HepG2 (cell line): Measurements from ENCODE around the gene GCNT3. TPM values are rescaled to one million over a fixed set of nuclear protein-coding genes. Genes with fewer than 3 reads are reported as not detected.

Experiments
- ATAC-seq: fragments of 200-7000 bp; cut with Tn5 transposase; 3 replicates; pipeline ENCODE4 v1.9.1; 2020; ENCODE audit warnings: mild to moderate bottlenecking, moderate library complexity
- BruUV-seq: library from RNA; stranded (reverse); fragments of 400-500 nt; replicated peaks from 2 replicates; lab custom pipeline; 2021; lab: Mats Ljungman, UMichigan
- CTCF ChIA-PET: fragments of 300-600 bp; formaldehyde crosslinking; extraction: SDS; loops from one replicate; lab custom pipeline; 2021; ENCODE audit warnings: low total read pairs, inconsistent platforms, low intra/inter-chr PET ratio; lab: Yijun Ruan, JAX
- POLR2A ChIA-PET: fragments of 350-600 bp; sonication (Branson Sonifier 250); formaldehyde crosslinking; loops from one replicate; lab custom pipeline; 2020; ENCODE audit warnings: antibody characterized with exemption, inconsistent platforms; lab: Yijun Ruan, JAX
- DNase-seq: peaks from one replicate; pipeline ENCODE4 v3.0.0-alpha.2; 2015; ENCODE audit warnings: low spot score
- FAIRE-seq: peaks from 3 replicates; lab custom pipeline; 2011; peaks lifted over from hg19 to GRCh38; lab: Jason Lieb, UNC
- H2AFZ ChIP-seq: one replicate; pipeline ENCODE4 v1.6.1; 2011; ENCODE audit warnings: low read length, inconsistent platforms
- H3K27ac ChIP-seq: fragments of 300-600 bp; 3 replicates; pipeline ENCODE4 v1.8.0; 2011; ENCODE audit warnings: mixed run types, mild to moderate bottlenecking, mixed read lengths, low read length, inconsistent platforms; ENCODE audit not compliant: insufficient read depth; ENCODE audit errors: extremely low read length
- H3K27me3 ChIP-seq, 2 experiments: fragments of 200-600 bp in 1 of 2; 2 replicates in 1 of 2; 3 replicates in 1 of 2; pipeline versions ENCODE4 v1.6.0 to v1.8.0; 2011; ENCODE audit warnings: low read length in 2 of 2, mild to moderate bottlenecking in 2 of 2, moderate library complexity in 2 of 2, inconsistent platforms in 1 of 2; ENCODE audit not compliant: insufficient read depth in 2 of 2, control insufficient read depth in 1 of 2
- H3K36me3 ChIP-seq, 2 experiments: fragments of 200-600 bp in 1 of 2; replicated peaks in 1 of 2; 2 replicates in 1 of 2; 3 replicates in 1 of 2; pipeline versions ENCODE4 v1.5.1 to v1.8.0; 2011; ENCODE audit warnings: low read length in 2 of 2, inconsistent platforms in 1 of 2; ENCODE audit not compliant: insufficient read depth in 2 of 2, control insufficient read depth in 1 of 2
- H3K4me1 ChIP-seq: 2 replicates; pipeline ENCODE4 v1.5.1; 2012; ENCODE audit warnings: low read length, inconsistent platforms; ENCODE audit not compliant: insufficient read depth
- H3K4me2 ChIP-seq: 2 replicates; pipeline ENCODE4 v1.6.0; 2011; ENCODE audit warnings: low read depth, low read length, inconsistent platforms
- H3K4me3 ChIP-seq, 3 experiments: fragments of 200-600 bp in 1 of 3; sonication (generic), shearing (Covaris generic) in 1 of 3; replicated peaks in 1 of 3; 2 replicates each; pipeline ENCODE4 v1.5.1; 2011 to 2016; ENCODE audit warnings: low read length in 3 of 3, inconsistent platforms in 2 of 3, low read depth in 2 of 3, mild to moderate bottlenecking in 2 of 3, control low read depth in 1 of 3, mixed read lengths in 1 of 3; ENCODE audit not compliant: insufficient read depth in 1 of 3
- H3K79me2 ChIP-seq: one replicate; pipeline ENCODE4 v1.6.1; 2011; ENCODE audit warnings: low read length, inconsistent platforms; ENCODE audit not compliant: insufficient read depth
- H3K9ac ChIP-seq: 2 replicates; pipeline ENCODE4 v1.6.0; 2011; ENCODE audit warnings: mild to moderate bottlenecking, low read depth, low read length, inconsistent platforms; ENCODE audit not compliant: insufficient read depth
- H3K9me3 ChIP-seq: 2 replicates; pipeline ENCODE4 v1.5.1; 2012; ENCODE audit warnings: mild to moderate bottlenecking, low read length
- H4K20me1 ChIP-seq: 2 replicates; pipeline ENCODE4 v1.6.0; 2011; ENCODE audit warnings: inconsistent platforms, mild to moderate bottlenecking, low read length, moderate library complexity; ENCODE audit not compliant: insufficient read depth
- ERF ChIP-seq: IDR thresholded peaks from 2 replicates; pipeline ENCODE4 v1.6.1; 2018; ENCODE audit warnings: missing biosample characterization, missing genetic modification reagents
- GATAD2A ChIP-seq: IDR thresholded peaks from 2 replicates; pipeline ENCODE4 v1.6.1; 2016
- HDAC1 ChIP-seq: sonication (generic); formaldehyde crosslinking; IDR thresholded peaks from 2 replicates; pipeline ENCODE4 v1.5.1; 2020; ENCODE audit warnings: mild to moderate bottlenecking, missing genetic modification reagents
- JUNB ChIP-seq: sonication (generic); formaldehyde crosslinking; IDR thresholded peaks from 2 replicates; pipeline ENCODE4 v1.8.0; 2022; ENCODE audit warnings: missing genetic modification reagents, mild to moderate bottlenecking, borderline replicate concordance
- KLF16 ChIP-seq, 2 experiments: sonication (generic) in 1 of 2; formaldehyde crosslinking in 1 of 2; IDR thresholded peaks; 2 replicates each; pipeline versions ENCODE4 v1.6.1 to v1.8.0; 2016 to 2023; ENCODE audit warnings: missing genetic modification reagents in 2 of 2, missing compliant biosample characterization in 1 of 2
- NR2C2 ChIP-seq: sonication (generic); formaldehyde crosslinking; IDR thresholded peaks from 2 replicates; pipeline ENCODE4 v1.4.0; 2020; ENCODE audit warnings: missing genetic modification reagents, mild to moderate bottlenecking, moderate library complexity, borderline replicate concordance
- PHF21A ChIP-seq: sonication (generic); formaldehyde crosslinking; IDR thresholded peaks from 2 replicates; pipeline ENCODE4 v1.5.0; 2020; ENCODE audit warnings: mild to moderate bottlenecking, missing genetic modification reagents
- PITX1 ChIP-seq: sonication (generic); formaldehyde crosslinking; IDR thresholded peaks from 2 replicates; pipeline ENCODE4 v1.5.1; 2020; ENCODE audit warnings: mild to moderate bottlenecking, missing genetic modification reagents
- RBFOX2 ChIP-seq: fragments of 200-400 bp; formaldehyde crosslinking; IDR thresholded peaks from 2 replicates; pipeline ENCODE4 v1.6.1; 2017; ENCODE audit warnings: low read depth, mild to moderate bottlenecking, low read length
- RXRB ChIP-seq: IDR thresholded peaks from 2 replicates; pipeline ENCODE4 v1.6.1; 2016; ENCODE audit warnings: borderline replicate concordance, missing genetic modification reagents, missing compliant biosample characterization
- SMYD3 ChIP-seq: sonication (generic); formaldehyde crosslinking; IDR thresholded peaks from 2 replicates; pipeline ENCODE4 v1.8.1; 2023; ENCODE audit warnings: mild to moderate bottlenecking, missing genetic modification reagents
- SNRNP70 ChIP-seq: fragments of 200-400 bp; formaldehyde crosslinking; IDR thresholded peaks from 2 replicates; pipeline ENCODE4 v1.6.1; 2017; ENCODE audit warnings: mild to moderate bottlenecking, low read depth, low read length, moderate library complexity
- TOE1 ChIP-seq: sonication (generic); formaldehyde crosslinking; IDR thresholded peaks from 2 replicates; pipeline ENCODE4 v1.4.0; 2020; ENCODE audit warnings: mild to moderate bottlenecking, missing genetic modification reagents
- ZBTB38 ChIP-seq: sonication (generic); formaldehyde crosslinking; IDR thresholded peaks from 2 replicates; pipeline ENCODE4 v1.5.1; 2020; ENCODE audit warnings: mild to moderate bottlenecking, missing genetic modification reagents
- ZEB1 ChIP-seq: IDR thresholded peaks from 2 replicates; pipeline ENCODE4 v1.6.1; 2012; ENCODE audit warnings: mild to moderate bottlenecking, low read depth, inconsistent platforms; ENCODE audit not compliant: insufficient replicate concordance
- ZFP36L1 ChIP-seq: sonication (generic); formaldehyde crosslinking; IDR thresholded peaks from 2 replicates; pipeline ENCODE4 v1.8.0; 2022; ENCODE audit warnings: mild to moderate bottlenecking, missing genetic modification reagents, moderate library complexity
- ZNF235 ChIP-seq: sonication (generic); formaldehyde crosslinking; IDR thresholded peaks from 2 replicates; pipeline ENCODE4 v1.8.1; 2023; ENCODE audit warnings: mild to moderate bottlenecking, missing genetic modification reagents, borderline replicate concordance
- ZNF605 ChIP-seq: sonication (generic); formaldehyde crosslinking; IDR thresholded peaks from 2 replicates; pipeline ENCODE4 v1.8.0; 2022; ENCODE audit warnings: mild to moderate bottlenecking, missing genetic modification reagents
- WGBS: methylation state at CpG from one replicate; pipeline ENCODE4 v1.1.6; 2017; ENCODE audit warnings: low lambda C conversion rate; 5-methylcytosine and 5-hydroxymethylcytosine counted together
- in situ Hi-C: cut with HindIII; loops from 2 replicates; pipeline ENCODE4 v1.10.0; 2017; ENCODE audit warnings: low pct_unique_long_range_greater_than_20kb; ENCODE audit not compliant: extremely low pct_ligation_motif_present
- intact Hi-C: fragments of 100-400 bp; cut with micrococcal nuclease; formaldehyde crosslinking; loops from one replicate; pipeline ENCODE4 v1.10.0; 2022; ENCODE audit not compliant: unreplicated experiment
- polyA plus RNA-seq, 8 experiments: library from polyadenylated mRNA; depleted of rRNA in 3 of 8; stranded (reverse) in 7 of 8; unstranded in 1 of 8; fragments of >200 nt; fragmentation: Illumina TruSeq in 4 of 8; extraction: Trizol in 4 of 8; gene quantifications; 2 replicates each; pipeline versions ENCODE4 v1.2.1 to v1.2.3, GENCODE V29; 2011 to 2016; ENCODE audit warnings: low read depth in 4 of 8, missing spikeins in 1 of 8, mixed read lengths in 1 of 8; ENCODE audit not compliant: insufficient read depth in 1 of 8
- total RNA-seq, 5 experiments: library from RNA; depleted of rRNA; stranded (reverse); fragments of >200 nt; fragmentation: Illumina TruSeq; extraction: Trizol; gene quantifications; 2 replicates each; pipeline ENCODE4 v1.2.3, GENCODE V29; 2016; ENCODE audit warnings: low read depth in 1 of 5
- TF ChIP-seq, protein P1 (sequence below): sonication (generic); formaldehyde crosslinking; IDR thresholded peaks from 2 replicates; pipeline ENCODE4 v1.4.0; 2020; ENCODE audit warnings: missing genetic modification reagents

GCNT3 gene
- total and polyA plus RNA-seq, 2 of the 13 experiments (the other 11 are each of a cell fraction or from before 2014, with no cell fraction given) = 6.8 to 9.8 TPM

GRCh38 chr15:59656897-59657634 is 45.5 kb downstream of the GCNT3 start, which contains the start of gene GTF2A2 (continued):
- TF ChIP-seq SNRNP70 = no peak
- TF ChIP-seq TOE1 = peak; percentile 55; the same call in 1 of the 2 replicates
- TF ChIP-seq SMYD3 (CRISPR knock-in tag) = no peak
- no peak for TF ChIP-seq JUNB (CRISPR knock-in tag)
- no peak for TF ChIP-seq ZEB1
- 0 out of 2 replicates have a peak, but pooled peaks have one; percentile 21 for TF ChIP-seq ZNF605
- peak; percentile 77 for TF ChIP-seq ERF
- TF ChIP-seq KLF16 (CRISPR knock-in tag; IDR thresholded peaks at IDR 0.05) = peak in 1 of 2 experiments; percentile 75; a peak in 1 of 4 replicates
- peak; percentile 44; the same call in 1 of the 2 replicates for TF ChIP-seq RXRB
- peak; percentile 99 for TF ChIP-seq NR2C2 (CRISPR knock-in tag)

- H2AFZ ChIP-seq = no peak overlapping the region
- BruUV-seq = no TSS peak
- peaks cover 38% of the 10 kb centered on the region for H3K4me1 ChIP-seq
- no peak for DNase-seq
- H4K20me1 ChIP-seq = peaks cover 5% of the 10 kb centered on the region
- FAIRE-seq = no peak
- peaks cover 5 to 29% of the 10 kb centered on the region in 2 experiments for H3K36me3 ChIP-seq
- no peaks in the 10 kb centered on the region for H3K27me3 ChIP-seq
- no peak overlapping the region for H3K9ac ChIP-seq
- H3K27ac ChIP-seq = no peak overlapping the region
- CTCF ChIA-PET = no interaction called here
- in situ Hi-C loops = no loop called here
- H3K4me2 ChIP-seq = peak overlapping the region; percentile 49
- ATAC-seq = peak; percentile 8; the same call in 2 of the 3 replicates
- peaks cover under 1% of the 10 kb centered on the region; the same call in 1 of the 2 replicates for H3K9me3 ChIP-seq
- peak overlapping the region in 1 of 3 experiments; percentile 90; a peak in 2 of 6 replicates for H3K4me3 ChIP-seq
- 75% methylated on average over 23 of the region's 23 CpGs for WGBS
- POLR2A ChIA-PET = interaction anchor here (0.6 to 2.1 kb wide), 11 partner anchors 9 to 134 kb away, joined by 3 to 17 read pairs (median 4); partner anchors contain the start of genes BNIP2 and GCNT3
- intact Hi-C loops = no loop called here
- peaks cover 46% of the 10 kb centered on the region for H3K79me2 ChIP-seq
- no peak for TF ChIP-seq PHF21A (CRISPR knock-in tag)
- TF ChIP-seq ZFP36L1 (CRISPR knock-in tag) = no peak
- TF ChIP-seq HDAC1 (CRISPR knock-in tag) = 0 out of 2 replicates have a peak, but pooled peaks have one; percentile 4
- no peak for TF ChIP-seq PITX1
- TF ChIP-seq, protein P1, sequence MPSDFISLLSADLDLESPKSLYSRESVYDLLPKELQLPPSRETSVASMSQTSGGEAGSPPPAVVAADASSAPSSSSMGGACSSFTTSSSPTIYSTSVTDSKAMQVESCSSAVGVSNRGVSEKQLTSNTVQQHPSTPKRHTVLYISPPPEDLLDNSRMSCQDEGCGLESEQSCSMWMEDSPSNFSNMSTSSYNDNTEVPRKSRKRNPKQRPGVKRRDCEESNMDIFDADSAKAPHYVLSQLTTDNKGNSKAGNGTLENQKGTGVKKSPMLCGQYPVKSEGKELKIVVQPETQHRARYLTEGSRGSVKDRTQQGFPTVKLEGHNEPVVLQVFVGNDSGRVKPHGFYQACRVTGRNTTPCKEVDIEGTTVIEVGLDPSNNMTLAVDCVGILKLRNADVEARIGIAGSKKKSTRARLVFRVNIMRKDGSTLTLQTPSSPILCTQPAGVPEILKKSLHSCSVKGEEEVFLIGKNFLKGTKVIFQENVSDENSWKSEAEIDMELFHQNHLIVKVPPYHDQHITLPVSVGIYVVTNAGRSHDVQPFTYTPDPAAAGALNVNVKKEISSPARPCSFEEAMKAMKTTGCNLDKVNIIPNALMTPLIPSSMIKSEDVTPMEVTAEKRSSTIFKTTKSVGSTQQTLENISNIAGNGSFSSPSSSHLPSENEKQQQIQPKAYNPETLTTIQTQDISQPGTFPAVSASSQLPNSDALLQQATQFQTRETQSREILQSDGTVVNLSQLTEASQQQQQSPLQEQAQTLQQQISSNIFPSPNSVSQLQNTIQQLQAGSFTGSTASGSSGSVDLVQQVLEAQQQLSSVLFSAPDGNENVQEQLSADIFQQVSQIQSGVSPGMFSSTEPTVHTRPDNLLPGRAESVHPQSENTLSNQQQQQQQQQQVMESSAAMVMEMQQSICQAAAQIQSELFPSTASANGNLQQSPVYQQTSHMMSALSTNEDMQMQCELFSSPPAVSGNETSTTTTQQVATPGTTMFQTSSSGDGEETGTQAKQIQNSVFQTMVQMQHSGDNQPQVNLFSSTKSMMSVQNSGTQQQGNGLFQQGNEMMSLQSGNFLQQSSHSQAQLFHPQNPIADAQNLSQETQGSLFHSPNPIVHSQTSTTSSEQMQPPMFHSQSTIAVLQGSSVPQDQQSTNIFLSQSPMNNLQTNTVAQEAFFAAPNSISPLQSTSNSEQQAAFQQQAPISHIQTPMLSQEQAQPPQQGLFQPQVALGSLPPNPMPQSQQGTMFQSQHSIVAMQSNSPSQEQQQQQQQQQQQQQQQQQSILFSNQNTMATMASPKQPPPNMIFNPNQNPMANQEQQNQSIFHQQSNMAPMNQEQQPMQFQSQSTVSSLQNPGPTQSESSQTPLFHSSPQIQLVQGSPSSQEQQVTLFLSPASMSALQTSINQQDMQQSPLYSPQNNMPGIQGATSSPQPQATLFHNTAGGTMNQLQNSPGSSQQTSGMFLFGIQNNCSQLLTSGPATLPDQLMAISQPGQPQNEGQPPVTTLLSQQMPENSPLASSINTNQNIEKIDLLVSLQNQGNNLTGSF (CRISPR knock-in tag) = no peak
- 0 out of 2 replicates have a peak, but pooled peaks have one; percentile 5 for TF ChIP-seq RBFOX2
- TF ChIP-seq ZNF235 (CRISPR knock-in tag) = no peak
- TF ChIP-seq GATAD2A (CRISPR knock-in tag) = no peak
- TF ChIP-seq ZBTB38 = 0 out of 2 replicates have a peak, but pooled peaks have one; percentile 4
These were observed 46.1 kb downstream of the GCNT3 start for GRCh38 chr15:59657635-59658125.
